Right lobe of liver (tissue), 6 donors: ENCODE results near the gene DISP3. TPM values are rescaled to one million over a fixed set of nuclear protein-coding genes. Genes with fewer than 3 reads are reported as not detected.

ENCODE experiments used
- ATAC-seq, 4 donors: fragments of 200-7000 bp; cut with Tn5 transposase; one replicate each; pipeline ENCODE4 v1.9.1; 2020; ENCODE audit warnings: mild to moderate bottlenecking in 4 of 4, moderate library complexity in 4 of 4
- DNase-seq, 3 donors: peaks; one replicate each; pipeline ENCODE4 v3.0.0-alpha.2; 2020
- H3K27ac ChIP-seq, 3 donors: fragments of 200-600 bp; one replicate each; pipeline ENCODE4 v1.8.0; 2022
- H3K27me3 ChIP-seq, 2 donors: fragments of 200-600 bp; one replicate each; pipeline ENCODE4 v1.8.0; 2022
- H3K36me3 ChIP-seq, 4 donors: fragments of 200-600 bp; sonication (generic) in 1 of 4; one replicate each; pipeline versions ENCODE4 v1.5.1 to v1.8.0; 2017 to 2022; ENCODE audit warnings: control low read depth in 1 of 4
- H3K4me1 ChIP-seq, 4 donors: fragments of 200-600 bp; sonication (generic) in 1 of 4; one replicate each; pipeline versions ENCODE4 v1.5.1 to v1.8.0; 2017 to 2022; ENCODE audit warnings: control low read depth in 1 of 4
- H3K4me3 ChIP-seq, 3 donors: fragments of 200-600 bp; one replicate each; pipeline ENCODE4 v1.8.0; 2022
- H3K9me3 ChIP-seq, 4 donors: fragments of 200-600 bp; sonication (generic) in 1 of 4; one replicate each; pipeline versions ENCODE4 v1.5.1 to v1.8.0; 2017 to 2022; ENCODE audit warnings: control low read depth in 1 of 4
- CTCF ChIP-seq, 4 donors: fragments of 200-600 bp in 3 of 4; fragments of 450-650 bp in 1 of 4; IDR thresholded peaks; one replicate each; pipeline versions ENCODE4 v1.5.1 to v1.8.0; 2016 to 2022; ENCODE audit warnings: antibody characterized with exemption in 4 of 4, mild to moderate bottlenecking in 2 of 4
- POLR2A ChIP-seq: fragments of 450-650 bp; IDR thresholded peaks from one replicate; pipeline ENCODE4 v1.6.1; 2017; ENCODE audit warnings: antibody characterized with exemption, mild to moderate bottlenecking
- WGBS: methylation state at CpG from one replicate; pipeline ENCODE4 v1.1.6; 2018; ENCODE audit warnings: low coverage, low lambda C conversion rate; ENCODE audit not compliant: insufficient coverage; ENCODE audit errors: missing lambda C conversion rate; 5-methylcytosine and 5-hydroxymethylcytosine counted together
- intact Hi-C, 2 donors: fragments of 100-400 bp; cut with DNase I; formaldehyde crosslinking; loops; one replicate each; pipeline versions ENCODE4 v1.11.2 to v1.14.1; 2022
- total RNA-seq, 6 experiments: library from RNA; depleted of rRNA in 2 of 6; stranded (reverse); fragments of >200 nt in 2 of 6; fragmentation: NEBNext Ultra II Directional in 3 of 6; extraction: Animal tissue kit (Norgen Biotek cat#: 25700) in 3 of 6; gene quantifications; one replicate each; pipeline versions ENCODE4 v1.1.0 to v1.2.4, GENCODE V29; 2016 to 2023
- donor health status: DM: no; HTN: yes; CAD: no.
- donor health status: DM: no; HTN: no; CAD: no.
- donor health status: DM: no; HTN: no; CAD: no.
- donor health status: DM: no; HTN: yes; CAD: no.
- donor health status: DM: no; HTN: yes; CAD: no.

The DISP3 gene
- total RNA-seq, 6 experiments from 2014 or later = 0.06 TPM; not detected in 5

- peaks cover 0 to 9% (median 0%) of the 10 kb centered on the region in 4 donors for H3K4me1 ChIP-seq
- peaks cover 0 to 23% of the 10 kb centered on the region in 2 donors for H3K27me3 ChIP-seq
- no peak for DNase-seq
- no peak for ATAC-seq
- no peak overlapping the region for H3K4me3 ChIP-seq
- intact Hi-C loops = no loop called here
- 60% methylated on average over 7 of the region's 10 CpGs for WGBS
- no peak overlapping the region for H3K27ac ChIP-seq
- no peaks in the 10 kb centered on the region for H3K36me3 ChIP-seq
- no peak for TF ChIP-seq POLR2A
- no peak for TF ChIP-seq CTCF (IDR thresholded peaks at IDR 0.05)
- no peaks in the 10 kb centered on the region for H3K9me3 ChIP-seq
Measured at GRCh38 chr1:11483581-11484320, 4.8 kb downstream of the DISP3 start.

GRCh38 chr1:11484321-11484655 is 5.3 kb downstream of the DISP3 start:
- TF ChIP-seq CTCF (IDR thresholded peaks at IDR 0.05) (no peak), POLR2A (no peak)
- intact Hi-C loops = no loop called here
- H3K4me3 ChIP-seq = no peak overlapping the region
- H3K4me1 ChIP-seq = peaks cover 0 to 3% (median 0%) of the 10 kb centered on the region in 4 donors
- H3K9me3 ChIP-seq = no peaks in the 10 kb centered on the region
- peaks cover 0 to 18% of the 10 kb centered on the region in 2 donors for H3K27me3 ChIP-seq
- WGBS = 80% methylated on average over 1 of the region's 7 CpGs
- ATAC-seq (no peak), DNase-seq (no peak)
- no peak overlapping the region for H3K27ac ChIP-seq
- no peaks in the 10 kb centered on the region for H3K36me3 ChIP-seq

DNA sequence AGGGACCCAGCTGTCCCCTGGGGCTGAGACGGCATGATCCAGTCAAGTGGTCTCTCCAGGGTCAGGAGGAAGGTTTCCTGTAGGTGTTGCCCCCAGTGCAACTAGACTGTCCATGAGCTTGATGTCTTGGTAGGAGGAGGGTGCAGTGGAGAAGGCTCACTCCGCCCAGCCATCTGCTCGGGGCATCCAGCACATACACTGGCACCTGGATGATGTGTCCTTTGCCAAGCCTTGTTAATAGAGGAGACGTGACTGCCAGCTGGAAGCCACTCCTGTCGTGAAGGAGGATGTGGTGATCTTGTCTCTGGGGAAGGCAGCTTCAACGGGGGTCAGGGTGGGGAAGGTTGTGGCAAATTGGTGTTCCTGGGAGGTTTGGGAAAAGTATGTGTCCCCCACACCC is 6.2 kb downstream of the DISP3 start:
- H3K27me3 ChIP-seq = peaks cover 0 to 10% of the 10 kb centered on the region in 2 donors
- H3K4me3 ChIP-seq = no peak overlapping the region
- TF ChIP-seq CTCF (IDR thresholded peaks at IDR 0.05) = no peak
- TF ChIP-seq POLR2A = no peak
- intact Hi-C loops = no loop called here
- no peaks in the 10 kb centered on the region for H3K4me1 ChIP-seq
- DNase-seq (no peak), ATAC-seq (no peak)
- WGBS = 0% methylated on average over 3 of the region's 6 CpGs
- H3K36me3 ChIP-seq = no peaks in the 10 kb centered on the region
- H3K9me3 ChIP-seq = no peaks in the 10 kb centered on the region
- no peak overlapping the region for H3K27ac ChIP-seq

DNA sequence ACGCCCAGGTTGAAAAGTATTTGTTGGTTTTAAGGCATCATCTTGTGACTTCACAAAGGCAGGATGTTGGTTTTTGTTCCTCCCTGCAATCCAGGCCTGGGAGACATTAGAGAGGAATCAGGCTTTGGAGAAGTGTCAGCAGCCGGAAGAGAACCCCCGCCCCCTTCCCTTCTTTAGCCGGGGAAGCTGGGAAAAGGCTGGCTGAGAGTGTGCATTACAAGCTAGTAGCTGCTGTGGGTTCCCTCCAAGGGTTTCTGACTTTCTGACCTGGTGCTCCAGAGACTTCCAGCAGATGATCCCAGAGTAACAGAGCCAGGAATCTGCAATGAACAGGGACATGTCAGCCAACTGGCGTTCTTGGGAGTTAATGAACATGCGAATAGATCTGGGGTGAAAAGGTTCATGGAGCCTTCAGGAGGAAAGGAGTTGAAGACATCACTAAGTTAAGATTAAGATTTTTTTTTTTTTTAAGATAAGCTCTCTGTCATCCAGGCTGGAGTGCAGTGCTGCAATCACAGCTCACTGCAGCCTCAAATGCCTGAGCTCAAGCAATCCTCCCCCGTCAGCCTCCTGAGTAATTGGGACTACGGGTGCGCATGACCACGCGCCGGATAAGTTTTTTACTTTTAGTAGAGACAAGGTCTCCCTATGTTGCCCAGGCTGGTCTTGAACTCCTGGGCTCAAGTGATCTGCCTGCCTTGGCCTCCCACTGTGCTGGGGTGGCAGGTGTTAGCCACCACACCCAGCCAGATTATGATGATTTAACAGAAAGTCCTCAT is 7.5 kb downstream of the DISP3 start:
- Histone ChIP-seq H3K27ac (no peak overlapping the region), H3K4me1 (no peaks in the 10 kb centered on the region), H3K9me3 (no peaks in the 10 kb centered on the region), H3K27me3 (peaks cover 0 to 4% of the 10 kb centered on the region in 2 donors), H3K4me3 (no peak overlapping the region), H3K36me3 (no peaks in the 10 kb centered on the region)
- no peak for TF ChIP-seq CTCF (IDR thresholded peaks at IDR 0.05)
- TF ChIP-seq POLR2A = no peak
- intact Hi-C loops = no loop called here
- DNase-seq = no peak
- 46% methylated on average over 12 of the region's 12 CpGs for WGBS
- no peak for ATAC-seq
